ENCODE measurements around the gene ZNF81.
"Not testable (repeated sequence)": the region's sequence is repeated elsewhere in the genome, so short reads cannot be mapped to it uniquely, and the experiment has no call there.

Gene ZNF81

GRCh38 chrX:47846040-47846439 is 9.3 kb downstream of the ZNF81 start:
- no peak for DNase-seq

- no peak for DNase-seq
These were observed 13.1 kb downstream of the ZNF81 start for GRCh38 chrX:47849778-47850177.

- not testable (repeated sequence) for DNase-seq
These were observed 13.7 kb downstream of the ZNF81 start for GRCh38 chrX:47850389-47850788.

- no peak for DNase-seq
These were observed 14.2 kb downstream of the ZNF81 start for GRCh38 chrX:47850901-47851300.

- no peak for DNase-seq
These were observed 17.8 kb downstream of the ZNF81 start for GRCh38 chrX:47854474-47854873.

- DNase-seq: no peak
These were observed 23.0 kb downstream of the ZNF81 start for GRCh38 chrX:47859686-47860085.

GRCh38 chrX:47862680-47863079 is 26.0 kb downstream of the ZNF81 start:
- DNase-seq: no peak

GRCh38 chrX:47863187-47863586 is 26.5 kb downstream of the ZNF81 start:
- DNase-seq: no peak

GRCh38 chrX:47864300-47864699 is 27.6 kb downstream of the ZNF81 start:
- no peak for DNase-seq

- DNase-seq: no peak
These were observed 28.1 kb downstream of the ZNF81 start for GRCh38 chrX:47864785-47865184.

- DNase-seq: no peak
These were observed 36.4 kb downstream of the ZNF81 start for GRCh38 chrX:47873123-47873522.

GRCh38 chrX:47877327-47877726 is 40.6 kb downstream of the ZNF81 start:
- no peak for DNase-seq

GRCh38 chrX:47878198-47878597 is 41.5 kb downstream of the ZNF81 start:
- DNase-seq: no peak

GRCh38 chrX:47879463-47879862 is 42.8 kb downstream of the ZNF81 start:
- DNase-seq: no peak

- no peak for DNase-seq
These were observed 44.2 kb downstream of the ZNF81 start for GRCh38 chrX:47880927-47881326.

GRCh38 chrX:47885501-47885900 is 48.8 kb downstream of the ZNF81 start:
- no peak for DNase-seq

- DNase-seq: no peak
These were observed 61.3 kb downstream of the ZNF81 start for GRCh38 chrX:47898024-47898423.

- DNase-seq: peak; percentile 25
These were observed 64.1 kb downstream of the ZNF81 start for GRCh38 chrX:47900833-47901232.

GRCh38 chrX:47902161-47902560 is 65.5 kb downstream of the ZNF81 start:
- no peak for DNase-seq

- DNase-seq: no peak
These were observed 79.3 kb downstream of the ZNF81 start for GRCh38 chrX:47915886-47916493.

- no peak for DNase-seq
These were observed 81.6 kb downstream of the ZNF81 start for GRCh38 chrX:47918274-47918673.

GRCh38 chrX:47927212-47927611 is 90.5 kb downstream of the ZNF81 start:
- DNase-seq: no peak

- DNase-seq: not testable (repeated sequence)
These were observed 95.3 kb downstream of the ZNF81 start for GRCh38 chrX:47931970-47932369.

- DNase-seq: no peak
These were observed 97.2 kb downstream of the ZNF81 start for GRCh38 chrX:47933946-47934345.

- DNase-seq: no peak
These were observed 99.7 kb downstream of the ZNF81 start for GRCh38 chrX:47936224-47936939.

All from GF-D8 (cell line).